Panc1 (cell line): ENCODE measurements around the gene LYST. TPM values are rescaled to one million over a fixed set of nuclear protein-coding genes. Genes with fewer than 3 reads are reported as not detected.

Source experiments
- ATAC-seq: fragments of 200-7000 bp; cut with Tn5 transposase; 2 replicates; pipeline ENCODE4 v1.9.1; 2020; ENCODE audit warnings: mild to moderate bottlenecking, moderate library complexity
- BruUV-seq: library from RNA; stranded (reverse); fragments of 400-500 nt; replicated peaks from 2 replicates; lab custom pipeline; 2021; lab: Mats Ljungman, UMichigan
- CTCF ChIA-PET: fragments of 300-600 bp; sonication (Branson Sonifier 250); formaldehyde crosslinking; loops from one replicate; lab custom pipeline; 2022; ENCODE audit warnings: antibody characterized with exemption; lab: Charles Lee
- POLR2A ChIA-PET: fragments of 300-600 bp; sonication (Branson Sonifier 250); formaldehyde crosslinking; loops from one replicate; lab custom pipeline; 2022; ENCODE audit warnings: antibody characterized with exemption; lab: Charles Lee
- DNase-seq: peaks from one replicate; pipeline ENCODE4 v3.0.0-alpha.2; 2010; ENCODE audit warnings: low read depth, low spot score
- H3K27ac ChIP-seq: 2 replicates; pipeline ENCODE4 v1.5.1; 2011; ENCODE audit warnings: mild to moderate bottlenecking, low read length, inconsistent platforms
- H3K27me3 ChIP-seq: fragments of 200-500 bp; sonication (Bioruptor generic); 2 replicates; pipeline ENCODE4 v1.6.0; 2014; ENCODE audit warnings: low read length, inconsistent platforms; ENCODE audit not compliant: control insufficient read depth, insufficient read depth
- H3K36me3 ChIP-seq: fragments of 200-500 bp; sonication (Bioruptor generic); 2 replicates; pipeline ENCODE4 v1.5.1; 2014; ENCODE audit warnings: inconsistent platforms, mild to moderate bottlenecking, low read length, moderate library complexity; ENCODE audit not compliant: control insufficient read depth, insufficient read depth
- H3K4me1 ChIP-seq: 2 replicates; pipeline ENCODE4 v1.5.1; 2011; ENCODE audit warnings: inconsistent platforms, mild to moderate bottlenecking, low read length, moderate library complexity; ENCODE audit not compliant: control insufficient read depth, insufficient read depth
- H3K4me3 ChIP-seq, 2 experiments: 2 replicates each; pipeline ENCODE4 v1.5.1; 2011 to 2012; ENCODE audit warnings: low read depth in 2 of 2, low read length in 2 of 2, mild to moderate bottlenecking in 2 of 2, inconsistent platforms in 1 of 2, moderate library complexity in 1 of 2
- H3K9me3 ChIP-seq: fragments of 200-500 bp; sonication (Bioruptor generic); 2 replicates; pipeline ENCODE4 v1.5.1; 2014; ENCODE audit warnings: low read depth, mild to moderate bottlenecking, inconsistent platforms, low read length, moderate library complexity; ENCODE audit not compliant: control insufficient read depth, insufficient read depth
- POLR2AphosphoS5 ChIP-seq: IDR thresholded peaks from 2 replicates; pipeline ENCODE4 v1.6.1; 2012; ENCODE audit warnings: mild to moderate bottlenecking, low read depth, low read length, moderate library complexity
- SIN3A ChIP-seq: IDR thresholded peaks from 2 replicates; pipeline ENCODE4 v1.6.1; 2012; ENCODE audit warnings: low read depth, mild to moderate bottlenecking, low read length, moderate library complexity, borderline replicate concordance; ENCODE audit not compliant: insufficient read depth
- TCF7L2 ChIP-seq: IDR thresholded peaks from 2 replicates; pipeline ENCODE4 v1.6.1; 2011; ENCODE audit warnings: mild to moderate bottlenecking, low read depth, low read length, inconsistent platforms
- in situ Hi-C: cut with HindIII; loops from 2 replicates; pipeline ENCODE4 v1.10.0; 2016; ENCODE audit warnings: low sequenced_read_pairs, low pct_unique_long_range_greater_than_20kb
- intact Hi-C: fragments of 100-400 bp; cut with micrococcal nuclease; formaldehyde crosslinking; loops from one replicate; pipeline ENCODE4 v1.10.0; 2022; ENCODE audit not compliant: unreplicated experiment
- total RNA-seq: library from RNA; stranded (reverse); gene quantifications from one replicate; pipeline ENCODE4 v1.2.1, GENCODE V29; 2021; ENCODE audit not compliant: unreplicated experiment
- TF ChIP-seq, protein P1 (sequence below): fragments of 450-650 bp; IDR thresholded peaks from 2 replicates; pipeline ENCODE4 v1.5.1; 2017; ENCODE audit warnings: mild to moderate bottlenecking
- TF ChIP-seq, protein P2 (sequence below), 2 experiments: IDR thresholded peaks; 2 replicates each; pipeline ENCODE4 v1.6.1; 2011 to 2012; ENCODE audit warnings: low read depth in 2 of 2, control low read depth in 1 of 2, low read length in 1 of 2, mild to moderate bottlenecking in 1 of 2, moderate library complexity in 1 of 2; ENCODE audit not compliant: insufficient read depth in 1 of 2

LYST gene
- total RNA-seq, 1 experiment from 2014 or later: 75.2 TPM

DNA sequence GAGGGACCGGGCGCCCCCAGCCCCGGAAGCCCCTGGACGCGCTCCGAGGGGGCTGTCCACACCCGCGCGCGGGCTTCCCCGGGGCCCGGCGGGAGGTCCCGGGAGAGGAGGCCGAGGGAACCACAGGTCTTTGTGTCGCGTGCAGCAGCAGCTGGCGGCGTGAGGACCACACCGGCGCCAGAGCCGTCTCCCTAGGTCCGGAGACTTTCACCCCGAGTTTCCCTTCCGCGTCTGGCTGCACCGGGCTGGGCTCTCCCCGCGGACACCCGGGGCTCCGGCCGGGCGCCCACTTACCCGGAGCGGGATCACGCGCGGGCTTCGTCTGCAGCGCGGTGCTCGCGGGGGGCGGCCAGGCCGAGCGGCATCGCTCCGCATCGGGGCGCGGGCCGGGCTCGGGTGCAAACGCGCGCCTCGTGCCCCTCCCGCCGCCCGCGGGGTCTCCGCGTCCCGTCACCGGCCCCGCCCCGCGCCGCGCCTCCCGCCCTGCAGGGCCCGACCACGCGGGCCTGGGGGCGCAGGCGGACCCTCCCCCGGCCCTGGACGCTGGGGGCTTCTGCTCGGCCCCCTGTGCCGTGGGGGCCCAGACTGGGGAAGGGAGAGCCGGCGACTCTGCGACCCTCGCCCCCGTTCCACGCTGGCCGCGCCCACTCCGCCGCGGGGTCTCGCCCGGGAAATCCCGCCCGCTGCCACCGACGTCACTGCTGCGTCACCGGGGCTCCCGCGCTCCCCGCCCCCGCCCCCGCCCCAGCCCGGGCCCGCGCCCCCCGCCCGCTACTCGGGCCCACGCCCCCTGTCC is 217.1 kb downstream of the LYST start, which contains the start of gene GNG4:
Gene GNG4 (minus strand): TSS at position 417 of the 796 bp plus-strand sequence. CDS start 65,946 bp downstream, outside the sequence.
- peak within 1 kb of the TSS; percentile 38 to 54 for H3K4me3 ChIP-seq
- peak; percentile 73 for ATAC-seq
- intact Hi-C loops (no loop called here), in situ Hi-C loops (no loop called here)
- no peaks in the 10 kb centered on the region for H3K4me1 ChIP-seq
- no peak for DNase-seq
- H3K36me3 ChIP-seq: no peaks in the 10 kb centered on the region
- H3K27ac ChIP-seq: no peak within 1 kb of the TSS
- POLR2A ChIA-PET: interaction anchor here (0.6 kb wide), 1 partner anchor 153 kb away, joined by 9 read pairs; no protein-coding TSS in a partner anchor
- no TSS peak for BruUV-seq
- H3K27me3 ChIP-seq: no peaks in the 10 kb centered on the region
- no peaks in the 10 kb centered on the region for H3K9me3 ChIP-seq
- TF ChIP-seq TCF7L2: no peak
- TF ChIP-seq, protein P1, sequence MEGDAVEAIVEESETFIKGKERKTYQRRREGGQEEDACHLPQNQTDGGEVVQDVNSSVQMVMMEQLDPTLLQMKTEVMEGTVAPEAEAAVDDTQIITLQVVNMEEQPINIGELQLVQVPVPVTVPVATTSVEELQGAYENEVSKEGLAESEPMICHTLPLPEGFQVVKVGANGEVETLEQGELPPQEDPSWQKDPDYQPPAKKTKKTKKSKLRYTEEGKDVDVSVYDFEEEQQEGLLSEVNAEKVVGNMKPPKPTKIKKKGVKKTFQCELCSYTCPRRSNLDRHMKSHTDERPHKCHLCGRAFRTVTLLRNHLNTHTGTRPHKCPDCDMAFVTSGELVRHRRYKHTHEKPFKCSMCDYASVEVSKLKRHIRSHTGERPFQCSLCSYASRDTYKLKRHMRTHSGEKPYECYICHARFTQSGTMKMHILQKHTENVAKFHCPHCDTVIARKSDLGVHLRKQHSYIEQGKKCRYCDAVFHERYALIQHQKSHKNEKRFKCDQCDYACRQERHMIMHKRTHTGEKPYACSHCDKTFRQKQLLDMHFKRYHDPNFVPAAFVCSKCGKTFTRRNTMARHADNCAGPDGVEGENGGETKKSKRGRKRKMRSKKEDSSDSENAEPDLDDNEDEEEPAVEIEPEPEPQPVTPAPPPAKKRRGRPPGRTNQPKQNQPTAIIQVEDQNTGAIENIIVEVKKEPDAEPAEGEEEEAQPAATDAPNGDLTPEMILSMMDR: no peak
- TF ChIP-seq POLR2AphosphoS5: no peak
- TF ChIP-seq, protein P2, sequence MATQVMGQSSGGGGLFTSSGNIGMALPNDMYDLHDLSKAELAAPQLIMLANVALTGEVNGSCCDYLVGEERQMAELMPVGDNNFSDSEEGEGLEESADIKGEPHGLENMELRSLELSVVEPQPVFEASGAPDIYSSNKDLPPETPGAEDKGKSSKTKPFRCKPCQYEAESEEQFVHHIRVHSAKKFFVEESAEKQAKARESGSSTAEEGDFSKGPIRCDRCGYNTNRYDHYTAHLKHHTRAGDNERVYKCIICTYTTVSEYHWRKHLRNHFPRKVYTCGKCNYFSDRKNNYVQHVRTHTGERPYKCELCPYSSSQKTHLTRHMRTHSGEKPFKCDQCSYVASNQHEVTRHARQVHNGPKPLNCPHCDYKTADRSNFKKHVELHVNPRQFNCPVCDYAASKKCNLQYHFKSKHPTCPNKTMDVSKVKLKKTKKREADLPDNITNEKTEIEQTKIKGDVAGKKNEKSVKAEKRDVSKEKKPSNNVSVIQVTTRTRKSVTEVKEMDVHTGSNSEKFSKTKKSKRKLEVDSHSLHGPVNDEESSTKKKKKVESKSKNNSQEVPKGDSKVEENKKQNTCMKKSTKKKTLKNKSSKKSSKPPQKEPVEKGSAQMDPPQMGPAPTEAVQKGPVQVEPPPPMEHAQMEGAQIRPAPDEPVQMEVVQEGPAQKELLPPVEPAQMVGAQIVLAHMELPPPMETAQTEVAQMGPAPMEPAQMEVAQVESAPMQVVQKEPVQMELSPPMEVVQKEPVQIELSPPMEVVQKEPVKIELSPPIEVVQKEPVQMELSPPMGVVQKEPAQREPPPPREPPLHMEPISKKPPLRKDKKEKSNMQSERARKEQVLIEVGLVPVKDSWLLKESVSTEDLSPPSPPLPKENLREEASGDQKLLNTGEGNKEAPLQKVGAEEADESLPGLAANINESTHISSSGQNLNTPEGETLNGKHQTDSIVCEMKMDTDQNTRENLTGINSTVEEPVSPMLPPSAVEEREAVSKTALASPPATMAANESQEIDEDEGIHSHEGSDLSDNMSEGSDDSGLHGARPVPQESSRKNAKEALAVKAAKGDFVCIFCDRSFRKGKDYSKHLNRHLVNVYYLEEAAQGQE (IDR thresholded peaks at IDR 0.05; ENCODE audit: insufficient read depth in 1 of 2, low read depth in 2 of 2, low read length in 1 of 2): no peak
- TF ChIP-seq SIN3A: no peak
- CTCF ChIA-PET: interaction anchor here (0.6 to 0.7 kb wide), 2 partner anchors 52 to 232 kb away, joined by 3 to 4 read pairs; no protein-coding TSS in a partner anchor

DNA sequence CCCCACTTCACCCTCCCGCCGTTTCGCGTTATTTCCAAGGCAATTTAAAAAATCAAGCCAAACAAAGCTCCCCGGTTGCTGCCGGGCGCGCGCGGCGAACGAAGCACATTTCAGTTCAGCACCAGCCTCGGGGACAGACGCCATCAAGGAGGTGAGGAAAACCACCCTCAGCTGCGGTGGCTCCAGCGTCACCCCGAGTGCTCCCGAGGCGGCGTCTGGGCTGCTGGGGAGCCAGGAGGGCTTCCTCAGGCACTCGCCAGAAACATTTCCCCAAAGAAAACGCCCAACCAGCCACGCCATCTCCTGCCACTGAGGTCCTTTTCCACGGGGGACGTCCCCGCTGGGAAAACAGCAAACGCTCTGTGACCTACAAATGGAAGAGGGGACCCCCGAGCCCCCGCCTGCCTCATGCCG is 217.7 kb downstream of the LYST start:
- CTCF ChIA-PET: interaction anchor here (0.7 kb wide), 1 partner anchor 232 kb away, joined by 3 read pairs; no protein-coding TSS in a partner anchor
- in situ Hi-C loops (no loop called here), intact Hi-C loops (no loop called here)
- peak; percentile 80 for ATAC-seq
- no peak for DNase-seq
- POLR2A ChIA-PET: no interaction called here
- H3K27ac ChIP-seq: no peak overlapping the region
- no peaks in the 10 kb centered on the region for H3K36me3 ChIP-seq
- no peaks in the 10 kb centered on the region for H3K4me1 ChIP-seq
- TF ChIP-seq, protein P2 (IDR thresholded peaks at IDR 0.05; ENCODE audit: insufficient read depth in 1 of 2, low read depth in 2 of 2, low read length in 1 of 2): peak; percentile 96 to 97
- TF ChIP-seq POLR2AphosphoS5: no peak
- peak; percentile 80; the same call in 1 of the 2 replicates for TF ChIP-seq SIN3A
- no TSS peak for BruUV-seq
- no peaks in the 10 kb centered on the region for H3K27me3 ChIP-seq
- H3K4me3 ChIP-seq: peak overlapping the region; percentile 38 to 54
- H3K9me3 ChIP-seq: no peaks in the 10 kb centered on the region
